ENCODE results near the gene APMAP. TPM values are rescaled to one million over a fixed set of nuclear protein-coding genes. Genes with fewer than 3 reads are reported as not detected.
A peak's percentile ranks its signal among the peaks of the same experiment; 100 is the strongest.

Gene APMAP
- total RNA-seq, 1 donor from 2014 or later, result 76.3 TPM

DNA sequence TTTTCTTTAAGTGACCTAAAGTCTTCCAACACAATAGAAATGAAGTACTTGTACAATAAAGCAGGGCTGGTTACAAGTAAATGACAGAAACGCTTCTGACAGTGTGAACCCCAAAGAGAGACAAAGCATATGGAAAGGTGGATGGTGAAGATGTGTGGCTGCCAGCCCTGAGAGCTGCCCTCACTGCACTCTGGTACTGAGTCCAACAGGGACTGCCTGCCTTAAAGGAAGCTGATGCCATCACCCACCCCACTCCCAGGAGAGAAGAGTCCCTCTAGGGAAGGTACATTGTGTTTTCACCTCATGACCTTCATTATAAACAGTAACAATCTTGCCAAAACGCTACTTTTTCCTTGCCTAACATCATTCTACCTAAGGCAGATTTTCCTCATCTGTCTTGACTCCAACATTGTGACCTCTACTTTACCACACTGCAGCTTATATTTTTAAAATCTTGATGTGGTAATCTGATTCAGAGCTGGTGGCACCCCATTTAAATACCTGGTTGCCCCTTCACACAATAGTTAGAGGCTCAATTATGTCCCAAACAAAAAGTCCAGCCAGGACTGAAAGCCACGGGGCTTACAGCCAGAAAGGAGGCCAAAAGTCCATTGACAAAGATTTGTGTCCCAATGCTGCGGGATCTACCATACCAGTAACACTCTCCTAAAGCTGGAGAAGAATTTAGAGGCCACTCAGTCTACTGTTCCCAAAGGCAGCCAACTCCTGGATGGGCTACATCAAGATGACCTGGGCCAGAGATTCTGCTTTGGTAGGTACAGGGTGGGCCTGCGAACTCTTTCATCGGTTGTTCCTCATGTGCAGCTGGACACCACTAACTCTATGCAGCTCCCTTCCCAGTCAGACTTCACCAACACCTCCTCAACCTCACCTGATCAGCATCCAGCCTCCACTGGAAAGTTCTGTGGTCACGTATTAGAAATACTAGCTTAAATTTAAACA is 4.4 kb downstream of the APMAP start:
- peaks cover 21% of the 10 kb centered on the region for H3K4me1 Mint-ChIP-seq (ENCODE audit: unreplicated experiment)
- no peak overlapping the region for H3K4me3 Mint-ChIP-seq (ENCODE audit: unreplicated experiment)
- peak; percentile 49 for DNase-seq (ENCODE audit: extremely low spot score, unreplicated experiment)
- TF ChIP-seq, protein P1, sequence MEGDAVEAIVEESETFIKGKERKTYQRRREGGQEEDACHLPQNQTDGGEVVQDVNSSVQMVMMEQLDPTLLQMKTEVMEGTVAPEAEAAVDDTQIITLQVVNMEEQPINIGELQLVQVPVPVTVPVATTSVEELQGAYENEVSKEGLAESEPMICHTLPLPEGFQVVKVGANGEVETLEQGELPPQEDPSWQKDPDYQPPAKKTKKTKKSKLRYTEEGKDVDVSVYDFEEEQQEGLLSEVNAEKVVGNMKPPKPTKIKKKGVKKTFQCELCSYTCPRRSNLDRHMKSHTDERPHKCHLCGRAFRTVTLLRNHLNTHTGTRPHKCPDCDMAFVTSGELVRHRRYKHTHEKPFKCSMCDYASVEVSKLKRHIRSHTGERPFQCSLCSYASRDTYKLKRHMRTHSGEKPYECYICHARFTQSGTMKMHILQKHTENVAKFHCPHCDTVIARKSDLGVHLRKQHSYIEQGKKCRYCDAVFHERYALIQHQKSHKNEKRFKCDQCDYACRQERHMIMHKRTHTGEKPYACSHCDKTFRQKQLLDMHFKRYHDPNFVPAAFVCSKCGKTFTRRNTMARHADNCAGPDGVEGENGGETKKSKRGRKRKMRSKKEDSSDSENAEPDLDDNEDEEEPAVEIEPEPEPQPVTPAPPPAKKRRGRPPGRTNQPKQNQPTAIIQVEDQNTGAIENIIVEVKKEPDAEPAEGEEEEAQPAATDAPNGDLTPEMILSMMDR (IDR thresholded peaks at IDR 0.05), result no peak
- H3K27me3 Mint-ChIP-seq (ENCODE audit: unreplicated experiment), result no peaks in the 10 kb centered on the region
- H3K9me3 Mint-ChIP-seq (ENCODE audit: unreplicated experiment), result no peaks in the 10 kb centered on the region
- H3K27ac Mint-ChIP-seq (ENCODE audit: unreplicated experiment), result no peak overlapping the region
- H3K36me3 Mint-ChIP-seq (ENCODE audit: unreplicated experiment), result peaks cover 3% of the 10 kb centered on the region

DNA sequence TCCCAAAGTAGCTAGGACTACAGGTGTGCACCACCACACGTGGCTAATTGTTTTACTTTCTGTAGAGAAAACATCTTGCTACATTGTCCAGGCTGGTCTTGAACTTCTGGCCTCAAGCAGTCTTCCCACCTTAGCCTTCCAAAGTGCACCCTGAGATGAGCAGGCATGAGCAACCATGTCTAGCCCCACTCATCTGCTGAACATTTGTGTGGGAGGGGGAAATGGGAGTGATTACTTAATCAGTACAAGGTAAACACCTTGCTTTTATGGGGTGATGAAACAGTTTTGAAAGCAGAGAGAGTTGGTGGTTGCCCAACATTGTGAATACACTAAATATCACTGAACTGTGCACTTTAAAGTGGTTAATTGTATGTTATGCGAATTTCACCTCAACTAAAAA is 5.3 kb downstream of the APMAP start:
- Mint-ChIP-seq H3K36me3 (ENCODE audit: unreplicated experiment) (peaks cover 6% of the 10 kb centered on the region), H3K27ac (ENCODE audit: unreplicated experiment) (no peak overlapping the region), H3K27me3 (ENCODE audit: unreplicated experiment) (no peaks in the 10 kb centered on the region), H3K4me3 (ENCODE audit: unreplicated experiment) (no peak overlapping the region), H3K9me3 (ENCODE audit: unreplicated experiment) (no peaks in the 10 kb centered on the region), H3K4me1 (ENCODE audit: unreplicated experiment) (peaks cover 16% of the 10 kb centered on the region)
- DNase-seq (ENCODE audit: extremely low spot score, unreplicated experiment), result no peak
- TF ChIP-seq, protein P1 (IDR thresholded peaks at IDR 0.05), result no peak

DNA sequence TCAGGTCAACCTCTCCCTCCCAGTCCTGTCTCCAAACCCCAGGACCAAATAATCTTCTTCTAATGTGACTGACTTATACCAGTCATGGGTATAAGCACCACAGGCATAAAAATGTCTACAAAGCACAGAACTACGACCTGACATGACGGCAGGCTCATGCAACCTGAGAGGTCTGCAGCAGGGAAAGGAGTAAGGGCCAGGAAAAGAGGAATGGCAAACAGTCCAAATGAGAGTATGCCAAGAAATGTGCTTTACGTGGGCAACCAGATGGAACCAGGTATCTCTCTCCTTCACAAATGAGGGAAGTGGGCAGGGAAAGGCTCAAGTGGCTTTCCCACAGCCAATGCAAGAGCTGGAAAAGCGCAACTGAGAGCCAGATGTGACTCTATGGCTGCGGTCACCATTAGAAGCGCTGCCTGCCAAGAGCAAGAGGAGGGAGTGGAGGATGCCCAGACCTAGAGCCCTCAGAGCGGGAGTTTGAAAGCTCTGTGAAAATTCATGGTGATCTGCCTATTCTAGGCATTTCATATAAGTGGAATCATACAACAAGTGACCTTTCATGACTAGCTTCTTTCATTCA is 6.0 kb downstream of the APMAP start:
- Mint-ChIP-seq H3K27me3 (ENCODE audit: unreplicated experiment) (no peaks in the 10 kb centered on the region), H3K27ac (ENCODE audit: unreplicated experiment) (no peak overlapping the region), H3K4me1 (ENCODE audit: unreplicated experiment) (peaks cover 11% of the 10 kb centered on the region), H3K4me3 (ENCODE audit: unreplicated experiment) (no peak overlapping the region), H3K9me3 (ENCODE audit: unreplicated experiment) (no peaks in the 10 kb centered on the region), H3K36me3 (ENCODE audit: unreplicated experiment) (peaks cover 9% of the 10 kb centered on the region)
- TF ChIP-seq, protein P1 (IDR thresholded peaks at IDR 0.05), result no peak
- DNase-seq (ENCODE audit: extremely low spot score, unreplicated experiment), result peak; percentile 49

DNA sequence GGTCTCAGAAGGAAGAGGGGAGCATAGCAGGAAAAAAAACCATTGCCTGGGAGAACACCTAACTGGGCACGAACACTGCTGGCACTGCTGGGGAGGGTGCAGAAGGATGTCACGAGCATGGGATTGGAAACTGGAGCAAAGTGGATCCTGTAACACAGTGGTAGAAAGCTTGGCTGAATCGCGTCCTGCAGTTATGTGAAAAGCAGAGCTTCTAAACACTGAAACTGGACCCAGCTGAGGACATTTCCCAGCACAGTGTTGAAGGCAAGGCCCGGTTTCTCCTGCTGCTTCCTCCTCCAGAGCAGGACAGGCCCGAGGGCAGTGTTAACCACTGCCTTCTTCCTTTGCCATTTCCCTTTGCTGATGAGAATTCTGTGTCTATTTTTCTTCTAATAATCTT is 6.7 kb downstream of the APMAP start:
- H3K9me3 Mint-ChIP-seq (ENCODE audit: unreplicated experiment), result no peaks in the 10 kb centered on the region
- H3K36me3 Mint-ChIP-seq (ENCODE audit: unreplicated experiment), result peaks cover 16% of the 10 kb centered on the region
- no peak overlapping the region for H3K4me3 Mint-ChIP-seq (ENCODE audit: unreplicated experiment)
- DNase-seq (ENCODE audit: extremely low spot score, unreplicated experiment), result no peak
- no peak overlapping the region for H3K27ac Mint-ChIP-seq (ENCODE audit: unreplicated experiment)
- TF ChIP-seq, protein P1 (IDR thresholded peaks at IDR 0.05), result no peak
- peaks cover 4% of the 10 kb centered on the region for H3K4me1 Mint-ChIP-seq (ENCODE audit: unreplicated experiment)
- no peaks in the 10 kb centered on the region for H3K27me3 Mint-ChIP-seq (ENCODE audit: unreplicated experiment)

DNA sequence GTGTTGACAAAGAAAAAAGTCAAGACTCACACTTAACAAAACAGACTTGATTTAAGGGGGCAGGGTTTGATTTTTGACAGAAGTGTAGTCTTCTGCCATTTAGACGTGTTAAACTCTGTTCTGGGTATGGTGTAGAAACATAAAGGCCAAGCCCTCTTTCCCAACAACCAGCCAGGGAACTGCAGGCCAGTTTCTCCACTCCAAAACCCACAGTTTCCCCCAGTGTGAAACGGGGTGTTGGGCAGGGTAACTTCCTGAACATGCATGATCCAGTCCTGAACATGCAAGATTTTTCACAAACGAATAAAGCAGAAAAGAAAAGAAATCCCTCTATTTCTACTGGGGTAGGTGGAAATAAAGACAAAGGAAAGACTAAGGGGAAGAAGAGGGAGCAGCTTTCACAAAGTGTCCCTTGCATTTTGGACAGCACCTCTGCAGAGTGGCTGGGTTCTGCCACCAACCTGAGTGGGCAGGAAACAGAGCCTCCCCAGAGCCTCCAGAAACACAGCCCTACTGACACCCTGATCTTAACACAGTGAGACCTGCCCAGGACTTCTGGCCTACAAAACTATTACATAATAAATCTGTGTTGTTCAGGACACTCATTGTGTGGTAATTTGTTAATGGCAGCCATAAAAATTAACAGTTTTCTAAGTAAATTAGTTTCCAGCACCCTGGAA is 7.5 kb downstream of the APMAP start:
- TF ChIP-seq, protein P1 (IDR thresholded peaks at IDR 0.05), result no peak
- Mint-ChIP-seq H3K4me1 (ENCODE audit: unreplicated experiment) (no peaks in the 10 kb centered on the region), H3K9me3 (ENCODE audit: unreplicated experiment) (no peaks in the 10 kb centered on the region), H3K4me3 (ENCODE audit: unreplicated experiment) (no peak overlapping the region), H3K27me3 (ENCODE audit: unreplicated experiment) (no peaks in the 10 kb centered on the region), H3K27ac (ENCODE audit: unreplicated experiment) (no peak overlapping the region), H3K36me3 (ENCODE audit: unreplicated experiment) (peaks cover 23% of the 10 kb centered on the region)
- DNase-seq (ENCODE audit: extremely low spot score, unreplicated experiment), result no peak

All from osteocyte (in vitro differentiated cells).